Neuron (in vitro differentiated cells): ENCODE data around the gene PIPOX.

Experiments
- H2AFZ ChIP-seq: one replicate; pipeline ENCODE4 v1.6.1; 2013; ENCODE audit warnings: low read depth, mild to moderate bottlenecking, inconsistent platforms, low read length, moderate library complexity
- H3K27me3 ChIP-seq: one replicate; pipeline ENCODE4 v1.6.1; 2013; ENCODE audit warnings: low read length; ENCODE audit not compliant: insufficient read depth
- H3K36me3 ChIP-seq: one replicate; pipeline ENCODE4 v1.6.1; 2013; ENCODE audit warnings: low read length; ENCODE audit not compliant: insufficient read depth
- H3K4me1 ChIP-seq: one replicate; pipeline ENCODE4 v1.6.1; 2013; ENCODE audit warnings: low read length; ENCODE audit not compliant: insufficient read depth
- H3K4me3 ChIP-seq: 2 replicates; pipeline ENCODE4 v1.5.1; 2013; ENCODE audit warnings: mild to moderate bottlenecking, low read length, moderate library complexity
- H3K9me3 ChIP-seq: one replicate; pipeline ENCODE4 v1.6.1; 2013; ENCODE audit warnings: low read length

PIPOX gene

DNA sequence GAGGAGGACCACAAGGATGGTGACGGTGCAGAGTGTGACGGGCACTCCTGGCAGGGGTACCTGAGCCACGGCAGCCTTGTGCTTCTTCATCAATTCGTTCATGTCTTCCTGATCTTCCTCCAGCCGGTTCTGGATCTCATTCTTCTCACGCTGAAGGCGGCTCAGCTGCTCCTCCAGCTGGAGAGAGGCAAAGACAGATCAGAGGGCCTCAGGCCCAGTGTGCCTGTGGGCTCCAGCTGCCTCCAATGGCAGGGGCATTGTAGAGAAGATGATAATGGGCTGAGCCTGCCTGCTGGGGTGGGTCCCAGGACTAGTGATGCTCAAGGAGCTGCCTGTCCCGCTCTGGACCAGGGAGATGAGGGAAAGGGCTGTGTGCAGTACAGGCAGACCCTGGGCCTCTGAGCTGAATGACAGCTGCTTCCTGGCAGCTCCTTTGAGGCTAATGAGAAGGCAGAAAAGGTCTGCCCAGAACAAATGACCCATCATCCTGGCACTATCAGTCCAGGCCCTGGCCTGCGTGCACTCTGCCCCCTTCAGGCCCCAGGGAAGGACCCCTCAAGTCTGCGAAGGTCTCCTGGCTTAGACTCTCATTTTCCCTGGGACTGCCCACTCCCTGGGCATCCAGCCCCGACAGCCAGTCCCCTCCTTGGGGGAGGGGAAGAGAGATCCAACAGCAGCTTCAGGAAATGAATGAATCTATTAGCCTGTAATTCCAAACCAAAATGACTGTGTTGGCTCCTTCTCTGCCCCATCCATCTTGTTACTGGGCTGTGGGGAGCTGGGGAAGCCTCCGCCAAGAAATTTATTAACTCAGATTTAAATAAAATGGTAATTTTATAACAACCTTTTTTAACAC is 48.0 kb downstream of the PIPOX start:
- H3K36me3 ChIP-seq, result peaks cover 51% of the 10 kb centered on the region
- H3K4me1 ChIP-seq, result peaks cover 25% of the 10 kb centered on the region
- H3K27me3 ChIP-seq, result no peaks in the 10 kb centered on the region
- no peak overlapping the region for H3K4me3 ChIP-seq
- no peaks in the 10 kb centered on the region for H3K9me3 ChIP-seq
- no peak overlapping the region for H2AFZ ChIP-seq

DNA sequence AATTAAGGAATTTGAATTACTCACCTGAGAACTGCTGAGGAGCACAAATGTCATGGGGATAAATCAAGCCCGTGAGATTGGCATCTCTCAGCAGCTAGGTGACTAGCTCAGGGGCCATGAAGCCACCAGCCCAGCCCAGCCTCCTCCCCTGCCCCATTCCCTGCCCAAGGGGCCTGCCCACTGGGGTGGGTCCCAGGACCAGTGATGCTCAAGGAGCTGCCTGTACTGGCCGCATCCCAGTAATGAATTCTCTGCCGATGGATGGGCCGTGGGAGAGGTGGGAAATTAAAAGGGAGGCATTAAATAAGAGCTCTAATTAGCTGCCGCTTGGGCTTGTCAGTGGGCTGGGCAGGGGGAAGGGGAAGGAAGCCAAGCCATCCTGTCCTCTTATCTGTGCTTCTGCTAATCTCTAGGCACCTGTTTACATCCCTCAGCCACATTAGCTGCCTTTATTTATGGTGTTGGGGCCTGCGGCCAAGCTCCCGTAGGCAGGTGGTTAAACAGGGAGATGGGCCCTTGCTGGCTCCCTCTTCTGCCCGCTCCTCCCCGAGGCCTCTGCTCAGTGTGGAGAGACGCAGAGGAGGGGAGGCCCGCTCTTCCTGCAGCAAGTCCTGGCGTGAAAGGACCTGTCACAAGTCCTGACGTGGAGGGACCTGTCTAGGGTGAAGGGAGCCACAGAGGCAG is 48.8 kb downstream of the PIPOX start:
- Histone ChIP-seq H3K9me3 (no peaks in the 10 kb centered on the region), H2AFZ (no peak overlapping the region), H3K4me3 (no peak overlapping the region), H3K4me1 (peaks cover 25% of the 10 kb centered on the region), H3K27me3 (no peaks in the 10 kb centered on the region), H3K36me3 (peaks cover 51% of the 10 kb centered on the region)

DNA sequence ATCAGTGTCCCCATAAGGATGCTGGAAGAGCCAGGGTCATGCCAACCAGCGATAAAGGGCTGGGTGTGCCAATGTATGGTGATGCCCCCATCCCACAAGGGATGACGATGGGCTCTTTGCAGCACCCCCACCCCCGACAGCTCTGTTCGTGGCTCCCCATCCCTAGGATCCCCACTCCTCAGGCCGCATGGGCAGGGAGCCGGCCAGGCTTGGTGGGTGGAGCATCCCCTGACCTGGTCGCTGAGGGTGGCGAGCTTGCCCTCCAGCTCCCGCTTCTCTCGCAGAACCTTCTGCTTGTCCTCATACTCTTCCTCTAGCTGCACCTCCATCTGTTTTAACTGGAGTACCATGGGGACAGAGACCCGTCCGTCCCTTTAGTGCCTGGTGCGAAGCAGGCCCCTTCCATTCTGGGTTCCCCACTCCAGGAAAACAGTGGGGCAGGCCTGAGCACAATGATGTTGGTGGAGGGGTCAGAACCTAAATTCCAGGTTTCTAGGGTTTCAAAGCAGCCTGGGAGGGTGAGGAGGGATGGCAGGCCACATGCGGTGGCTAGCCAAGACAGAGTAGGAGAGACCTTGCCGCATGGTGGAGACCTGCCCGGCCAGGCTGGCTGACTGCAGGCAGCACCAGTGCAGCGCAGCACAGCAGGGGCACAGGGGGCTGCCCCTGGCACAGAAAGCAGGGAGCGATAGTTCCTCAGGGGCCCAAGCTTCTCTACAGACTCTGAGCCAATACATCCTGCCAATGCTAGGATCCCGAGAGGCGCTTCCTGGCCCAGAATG is 50.3 kb downstream of the PIPOX start:
- Histone ChIP-seq H3K36me3 (peaks cover 57% of the 10 kb centered on the region), H3K9me3 (no peaks in the 10 kb centered on the region), H3K4me3 (no peak overlapping the region), H3K4me1 (peaks cover 25% of the 10 kb centered on the region), H3K27me3 (no peaks in the 10 kb centered on the region), H2AFZ (no peak overlapping the region)

DNA sequence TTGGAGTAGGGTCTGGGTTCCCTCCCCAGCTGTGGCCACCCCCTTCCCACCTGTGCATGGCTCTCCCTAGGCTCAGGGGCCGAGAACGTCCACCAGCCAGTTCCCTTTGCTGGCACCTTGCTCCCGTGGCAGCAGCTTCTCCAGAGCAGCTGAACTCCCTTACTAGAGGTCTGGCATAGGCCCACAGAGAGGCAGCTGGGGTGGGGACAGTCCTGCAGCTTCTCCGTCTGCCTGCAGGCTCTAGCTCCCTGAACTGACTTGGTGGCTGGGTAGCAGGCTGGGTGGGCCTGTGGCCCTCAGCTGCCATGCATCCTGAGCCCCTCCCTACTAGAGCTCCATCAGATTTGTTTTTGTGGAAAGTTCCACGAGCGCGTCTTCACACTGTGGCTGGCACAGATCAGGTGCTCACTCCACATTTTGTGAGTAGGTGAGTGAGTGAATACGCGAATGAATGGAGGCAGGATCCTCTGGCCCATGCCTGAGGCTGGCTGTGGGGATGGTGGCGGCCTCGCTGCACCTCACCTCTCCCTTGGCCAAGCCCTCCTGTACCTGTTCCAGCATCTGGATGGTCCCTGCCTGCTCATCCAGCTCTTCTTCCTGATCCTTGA is 51.3 kb downstream of the PIPOX start:
- Histone ChIP-seq H3K4me1 (peaks cover 25% of the 10 kb centered on the region), H2AFZ (no peak overlapping the region), H3K9me3 (no peaks in the 10 kb centered on the region), H3K36me3 (peaks cover 63% of the 10 kb centered on the region), H3K4me3 (no peak overlapping the region), H3K27me3 (no peaks in the 10 kb centered on the region)

DNA sequence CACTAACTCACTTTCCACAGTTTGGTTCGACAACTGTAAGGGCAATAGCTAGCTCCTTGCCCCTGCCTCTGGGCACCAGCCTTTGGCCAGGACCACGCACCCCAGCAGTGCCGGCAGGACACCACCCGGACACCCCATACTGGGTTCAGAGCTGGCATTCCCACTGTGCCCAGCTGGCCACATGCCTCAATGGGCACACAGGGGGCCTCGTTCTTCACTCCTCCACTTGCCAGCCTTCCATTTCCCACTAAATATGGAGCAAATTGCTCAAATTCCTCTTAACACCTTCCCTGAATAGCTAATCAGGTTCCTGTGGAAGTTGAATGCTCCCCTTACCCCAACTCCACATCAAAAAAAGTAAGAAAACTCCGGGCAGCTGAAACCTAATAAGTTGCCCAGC is 52.5 kb downstream of the PIPOX start:
- Histone ChIP-seq H3K36me3 (peaks cover 56% of the 10 kb centered on the region), H3K4me1 (peaks cover 13% of the 10 kb centered on the region), H3K4me3 (no peak overlapping the region), H3K27me3 (no peaks in the 10 kb centered on the region), H2AFZ (no peak overlapping the region), H3K9me3 (no peaks in the 10 kb centered on the region)

DNA sequence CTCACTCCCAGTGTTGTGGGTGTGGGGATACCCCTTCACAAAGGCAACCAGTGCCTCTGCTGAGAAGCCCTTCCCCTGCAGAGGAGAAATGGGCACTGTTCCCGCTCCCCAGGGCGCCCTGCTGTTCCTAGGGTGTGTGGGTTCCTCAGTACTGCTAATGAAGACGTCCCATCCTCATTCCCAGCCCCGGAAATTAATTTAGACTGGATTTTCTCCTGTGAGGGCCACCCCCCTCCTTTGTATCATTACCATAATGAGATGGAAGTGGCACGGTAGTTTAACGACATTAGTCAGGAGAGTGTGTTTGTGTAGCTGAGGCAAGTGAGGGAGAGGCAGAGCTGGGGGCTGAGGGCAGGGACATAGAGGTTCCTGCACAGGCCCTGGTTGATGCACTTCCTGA is 53.2 kb downstream of the PIPOX start:
- Histone ChIP-seq H3K36me3 (peaks cover 52% of the 10 kb centered on the region), H3K4me1 (peaks cover 7% of the 10 kb centered on the region), H2AFZ (no peak overlapping the region), H3K9me3 (no peaks in the 10 kb centered on the region), H3K4me3 (no peak overlapping the region), H3K27me3 (no peaks in the 10 kb centered on the region)

DNA sequence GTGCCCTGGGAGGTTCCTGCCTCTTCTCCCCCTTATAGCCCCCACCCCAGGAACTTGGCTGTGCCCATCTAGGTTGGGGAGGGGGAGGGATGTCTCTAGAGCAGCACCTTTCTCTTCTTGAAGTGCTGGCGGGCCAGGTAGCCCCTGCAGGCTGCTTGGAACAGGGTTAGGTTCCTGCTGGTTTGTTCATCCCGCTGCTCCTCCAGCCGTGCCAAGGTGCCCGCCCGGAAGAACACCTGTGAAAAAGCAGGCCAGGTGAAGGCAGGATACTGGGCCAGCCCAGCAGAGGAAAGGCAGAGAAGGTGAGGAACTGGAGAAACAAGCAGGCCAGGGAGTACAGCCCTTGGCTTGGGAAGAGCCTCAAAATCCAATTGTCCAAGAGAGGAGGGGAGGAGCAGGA is 56.6 kb downstream of the PIPOX start:
- peaks cover 33% of the 10 kb centered on the region for H3K36me3 ChIP-seq
- H3K9me3 ChIP-seq, result no peaks in the 10 kb centered on the region
- H2AFZ ChIP-seq, result no peak overlapping the region
- H3K4me3 ChIP-seq, result no peak overlapping the region
- no peaks in the 10 kb centered on the region for H3K27me3 ChIP-seq
- H3K4me1 ChIP-seq, result no peaks in the 10 kb centered on the region

DNA sequence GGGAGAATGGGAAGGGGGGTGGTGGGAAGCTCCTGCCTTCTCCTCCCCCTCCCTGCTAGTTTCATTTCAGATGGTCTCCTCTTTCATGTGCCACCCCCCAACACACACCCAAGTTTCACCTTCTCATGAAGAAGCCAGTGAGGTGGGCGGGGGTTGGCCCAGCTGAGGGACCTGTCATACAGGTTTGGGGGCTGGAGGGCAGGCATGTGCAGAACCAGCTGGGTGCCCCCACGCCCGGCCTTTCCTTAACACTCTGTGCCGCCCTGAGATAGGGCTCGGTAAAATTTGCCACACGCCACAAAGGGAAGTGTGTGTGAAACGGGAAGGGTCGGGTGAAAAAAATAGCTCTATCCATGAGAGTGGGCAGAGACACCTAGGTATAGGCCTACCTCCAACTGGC is 57.4 kb downstream of the PIPOX start:
- H3K4me3 ChIP-seq, result no peak overlapping the region

DNA sequence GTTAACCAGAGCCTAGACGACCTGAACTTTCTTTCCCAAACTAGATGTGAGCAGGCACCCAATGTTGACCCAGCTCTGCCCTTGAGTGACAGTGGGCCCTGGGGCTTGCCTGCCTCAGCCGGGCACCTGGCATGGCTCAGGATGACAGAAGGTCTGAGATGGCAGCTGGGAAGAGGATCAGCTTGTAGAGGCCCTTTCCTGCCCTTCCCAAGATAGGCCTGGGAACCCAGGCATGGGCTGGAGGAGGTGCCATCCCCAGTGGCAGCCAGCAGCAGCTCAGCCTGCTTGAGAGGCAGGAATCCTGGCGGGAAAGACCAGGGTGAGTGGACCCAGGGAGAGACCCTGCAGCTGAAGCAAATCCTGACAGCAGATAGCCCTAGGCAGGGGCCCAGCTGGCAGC is 59.1 kb downstream of the PIPOX start:
- H3K36me3 ChIP-seq, result peaks cover 28% of the 10 kb centered on the region
- no peaks in the 10 kb centered on the region for H3K4me1 ChIP-seq
- H3K4me3 ChIP-seq, result no peak overlapping the region

More for the DNA sequence above, 57.4 kb downstream of the PIPOX start:
- no peaks in the 10 kb centered on the region for H3K9me3 ChIP-seq
- peaks cover 32% of the 10 kb centered on the region for H3K36me3 ChIP-seq
- H2AFZ ChIP-seq, result no peak overlapping the region
- no peaks in the 10 kb centered on the region for H3K4me1 ChIP-seq
- H3K27me3 ChIP-seq, result no peaks in the 10 kb centered on the region

DNA sequence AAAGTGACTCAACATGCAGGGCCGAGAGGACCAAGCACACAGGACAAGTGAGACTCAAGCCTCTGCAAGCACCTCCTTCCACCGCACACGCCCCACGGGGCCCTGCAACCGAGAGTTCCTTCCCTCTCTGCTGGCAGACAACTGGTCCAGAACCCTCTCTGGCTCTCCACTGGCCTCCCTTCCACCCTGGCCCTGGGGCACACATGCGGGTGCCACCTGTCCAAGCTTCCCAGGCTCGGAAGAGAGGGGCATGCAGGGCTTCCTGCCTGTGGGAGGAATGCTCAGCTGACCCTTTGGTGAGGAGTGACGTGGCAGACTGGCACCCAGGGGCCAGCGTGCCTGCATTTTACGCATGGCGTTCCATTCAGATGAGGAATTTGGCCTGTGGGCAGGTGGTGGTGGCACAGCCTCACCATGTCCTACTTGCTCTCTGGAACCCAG is 59.8 kb downstream of the PIPOX start:
- no peak overlapping the region for H2AFZ ChIP-seq
- H3K36me3 ChIP-seq, result peaks cover 21% of the 10 kb centered on the region
- no peaks in the 10 kb centered on the region for H3K4me1 ChIP-seq
- H3K9me3 ChIP-seq, result no peaks in the 10 kb centered on the region
- no peak overlapping the region for H3K4me3 ChIP-seq
- H3K27me3 ChIP-seq, result no peaks in the 10 kb centered on the region

More for the DNA sequence above, 59.1 kb downstream of the PIPOX start:
- no peak overlapping the region for H2AFZ ChIP-seq
- H3K27me3 ChIP-seq, result no peaks in the 10 kb centered on the region
- H3K9me3 ChIP-seq, result no peaks in the 10 kb centered on the region

DNA sequence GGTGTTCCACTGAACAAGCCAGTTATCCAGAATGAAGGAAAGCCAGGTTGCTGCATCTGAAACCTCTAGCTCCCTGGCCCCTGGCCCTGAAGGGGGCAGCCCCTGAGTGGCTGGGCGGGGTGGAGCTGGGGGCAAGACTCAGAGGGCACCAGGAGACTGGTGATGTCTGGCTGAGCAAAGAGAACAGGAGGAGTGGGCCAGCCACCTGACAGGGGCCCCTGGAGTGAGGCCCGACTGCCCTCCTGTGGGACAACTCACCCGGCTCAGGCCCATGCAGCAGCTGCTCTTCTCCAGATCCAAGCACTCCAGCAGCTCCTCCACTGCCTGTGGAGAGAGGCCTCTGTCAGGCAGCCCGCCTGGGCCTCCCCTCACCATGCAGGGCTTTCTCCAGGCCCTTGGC is 60.4 kb downstream of the PIPOX start:
- H2AFZ ChIP-seq, result no peak overlapping the region
- no peaks in the 10 kb centered on the region for H3K27me3 ChIP-seq
- no peak overlapping the region for H3K4me3 ChIP-seq
- H3K4me1 ChIP-seq, result peaks cover 3% of the 10 kb centered on the region
- no peaks in the 10 kb centered on the region for H3K9me3 ChIP-seq
- H3K36me3 ChIP-seq, result peaks cover 15% of the 10 kb centered on the region
